HG03175 (cell line): ENCODE data around the gene KIAA0319L.

Experiments used
- ATAC-seq: cut with Tn5 transposase; IDR thresholded peaks from one replicate; pipeline ENCODE4 v1.9.1; 2021; ENCODE audit warnings: mild to moderate bottlenecking, moderate library complexity; ENCODE audit not compliant: unreplicated experiment

Gene KIAA0319L

GRCh38 chr1:35564037-35564883 lies 7.1 kb upstream of the KIAA0319L start:
- peak; percentile 72 for ATAC-seq

DNA sequence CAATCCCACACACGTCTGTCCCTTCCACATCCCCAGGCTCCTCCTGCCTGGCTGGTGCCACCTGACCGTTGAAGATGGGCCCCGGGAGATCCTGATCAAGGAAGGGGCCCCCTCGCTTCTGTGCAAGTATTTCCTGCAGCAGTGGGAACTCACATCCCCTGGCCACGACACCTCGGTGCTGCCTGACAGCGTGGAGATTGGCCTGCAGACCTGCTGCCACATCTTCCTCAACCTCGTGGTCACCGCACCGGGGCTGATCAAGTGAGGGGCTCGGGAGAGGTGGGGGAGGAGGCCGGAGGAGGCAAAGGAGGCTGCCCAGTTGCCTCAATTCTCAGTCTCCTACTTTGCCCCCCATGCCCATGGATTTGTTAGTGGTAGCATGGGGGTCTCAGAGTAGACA lies 6.0 kb upstream of the KIAA0319L start:
- ATAC-seq = no peak

- no peak for ATAC-seq
These were observed 4.9 kb upstream of the KIAA0319L start for GRCh38 chr1:35561972-35562680.

- no peak for ATAC-seq
These were observed 4.2 kb upstream of the KIAA0319L start for GRCh38 chr1:35561297-35561971.

DNA sequence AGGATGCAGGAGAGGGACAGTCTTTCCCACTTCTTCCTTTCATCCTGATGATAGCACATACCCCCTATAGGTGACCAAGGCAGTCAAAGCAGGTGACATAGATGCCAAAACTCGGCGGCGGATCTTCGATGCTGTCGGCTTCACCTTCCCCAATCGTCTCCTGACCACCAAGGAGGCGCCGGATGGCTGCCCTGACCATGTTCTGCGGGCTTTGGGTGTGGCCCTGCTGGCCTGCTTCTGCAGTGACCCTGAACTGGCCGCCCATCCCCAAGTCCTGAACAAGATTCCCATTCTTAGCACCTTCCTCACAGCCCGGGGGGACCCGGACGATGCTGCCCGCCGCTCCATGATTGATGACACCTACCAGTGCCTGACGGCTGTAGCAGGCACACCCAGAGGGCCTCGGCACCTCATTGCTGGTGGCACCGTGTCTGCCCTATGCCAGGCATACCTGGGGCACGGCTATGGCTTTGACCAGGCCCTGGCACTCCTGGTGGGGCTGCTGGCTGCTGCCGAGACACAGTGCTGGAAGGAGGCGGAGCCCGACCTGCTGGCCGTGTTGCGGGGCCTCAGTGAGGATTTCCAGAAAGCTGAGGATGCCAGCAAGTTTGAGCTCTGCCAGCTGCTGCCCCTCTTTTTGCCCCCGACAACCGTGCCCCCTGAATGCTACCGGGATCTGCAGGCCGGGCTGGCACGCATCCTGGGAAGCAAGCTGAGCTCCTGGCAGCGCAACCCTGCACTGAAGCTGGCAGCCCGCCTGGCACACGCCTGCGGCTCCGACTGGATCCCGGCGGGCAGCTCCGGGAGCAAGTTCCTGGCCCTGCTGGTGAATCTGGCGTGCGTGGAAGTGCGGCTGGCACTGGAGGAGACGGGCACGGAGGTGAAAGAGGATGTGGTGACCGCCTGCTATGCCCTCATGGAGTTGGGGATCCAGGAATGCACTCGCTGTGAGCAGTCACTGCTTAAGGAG lies 3.3 kb upstream of the KIAA0319L start:
- no peak for ATAC-seq

GRCh38 chr1:35559317-35559944 lies 2.2 kb upstream of the KIAA0319L start:
- no peak for ATAC-seq

DNA sequence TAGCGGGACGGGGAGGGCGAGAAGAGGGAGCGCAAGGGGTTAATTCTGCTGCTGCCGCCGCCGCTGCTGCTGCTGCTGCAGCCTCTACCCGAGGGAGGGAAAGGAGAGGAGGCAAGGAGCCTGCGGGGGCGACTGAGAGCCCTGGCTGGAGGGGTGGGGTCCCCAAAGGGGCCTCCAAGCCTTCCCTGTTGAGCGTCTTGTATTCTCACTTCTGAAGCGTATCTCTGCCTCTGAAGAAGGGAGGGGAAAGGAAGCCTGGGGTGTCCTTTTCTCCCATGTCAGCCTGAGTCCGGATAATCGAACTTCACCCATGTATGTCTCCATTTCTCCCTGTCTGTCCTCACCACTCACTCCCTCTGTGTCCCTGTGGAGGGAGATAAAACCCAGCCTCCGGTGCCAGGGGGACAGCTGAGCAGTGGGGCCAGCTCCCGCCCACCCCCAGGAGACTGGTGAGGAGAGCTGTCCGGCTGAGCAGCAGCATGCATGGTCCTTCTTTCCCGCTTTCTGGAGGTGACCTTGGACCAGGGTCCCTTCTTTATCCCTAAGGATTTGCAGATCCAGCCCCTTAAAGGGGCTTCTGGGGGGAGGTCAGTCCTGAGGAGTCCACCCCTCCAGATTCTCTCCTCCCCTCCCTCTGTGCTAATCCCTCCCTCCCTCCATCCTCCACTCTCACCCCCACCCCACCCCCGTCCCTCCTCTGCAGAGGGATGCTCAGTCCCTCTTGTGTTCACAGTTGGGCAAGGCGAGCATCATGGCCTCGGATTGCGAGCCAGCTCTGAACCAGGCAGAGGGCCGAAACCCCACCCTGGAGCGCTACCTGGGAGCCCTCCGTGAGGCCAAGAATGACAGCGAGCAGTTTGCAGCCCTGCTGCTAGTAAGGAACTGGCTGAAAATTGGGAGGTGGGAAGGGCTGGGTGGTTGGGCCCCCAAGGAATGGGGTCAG lies 1.4 kb upstream of the KIAA0319L start:
- ATAC-seq = no peak

- ATAC-seq = peak; percentile 85
These were observed 589 bp upstream of the KIAA0319L start, which contains the start of gene NCDN for GRCh38 chr1:35557611-35558373. NCDN (plus strand) TSS chr1:35557799; CDS start chr1:35558191, 392 bp downstream.

DNA sequence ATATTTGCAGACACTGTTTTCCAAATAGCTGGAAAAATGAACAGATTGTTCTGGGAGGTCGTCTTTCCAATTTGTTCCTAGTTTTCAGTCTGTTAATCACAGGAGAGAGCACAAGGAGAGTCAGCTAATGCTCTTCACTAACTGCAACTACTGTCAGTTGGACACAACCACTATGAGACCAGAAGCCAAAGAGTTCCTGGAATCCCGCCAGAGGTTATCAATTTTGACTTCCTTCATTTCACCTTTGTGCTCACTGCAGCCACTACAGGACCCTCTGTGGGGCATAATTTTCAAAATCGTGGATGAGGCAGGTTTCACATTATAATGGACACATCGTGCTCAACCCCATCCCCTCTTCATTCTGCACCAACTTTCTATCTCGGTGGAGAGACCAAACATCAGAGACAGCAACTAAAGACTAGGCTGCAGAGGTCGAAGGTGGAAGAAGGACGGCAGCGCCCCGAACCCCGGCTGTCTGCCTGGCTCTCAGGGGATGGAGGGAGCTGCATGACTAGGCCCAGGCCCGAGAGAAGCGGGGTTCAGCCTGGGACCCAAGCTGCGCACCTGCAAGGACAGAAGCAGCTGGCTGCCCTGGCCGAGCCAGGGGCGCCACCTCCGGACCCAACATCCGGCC lies 602 bp downstream of the KIAA0319L start:
- no peak for ATAC-seq

- no peak for ATAC-seq
These were observed 1.4 kb downstream of the KIAA0319L start for GRCh38 chr1:35555601-35556477.

DNA sequence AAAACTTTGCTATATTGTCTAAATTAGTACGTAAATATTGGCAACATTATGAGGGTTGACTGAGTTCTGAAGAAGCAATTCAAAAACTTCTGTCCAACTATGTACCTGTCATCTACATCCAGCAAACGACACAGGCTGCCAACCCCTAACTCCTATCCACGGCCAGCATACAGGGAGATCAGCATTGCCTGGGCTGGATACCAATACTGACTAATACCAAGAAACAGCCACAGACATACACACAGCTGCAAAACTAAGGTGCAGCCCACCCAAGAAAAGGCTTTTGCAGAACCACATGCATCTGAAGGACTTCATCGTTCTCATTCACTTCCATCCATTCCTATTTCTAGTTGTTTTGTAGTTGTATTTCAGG lies 2.0 kb downstream of the KIAA0319L start:
- no peak for ATAC-seq

GRCh38 chr1:35554266-35555211 lies 2.7 kb downstream of the KIAA0319L start:
- no peak for ATAC-seq

DNA sequence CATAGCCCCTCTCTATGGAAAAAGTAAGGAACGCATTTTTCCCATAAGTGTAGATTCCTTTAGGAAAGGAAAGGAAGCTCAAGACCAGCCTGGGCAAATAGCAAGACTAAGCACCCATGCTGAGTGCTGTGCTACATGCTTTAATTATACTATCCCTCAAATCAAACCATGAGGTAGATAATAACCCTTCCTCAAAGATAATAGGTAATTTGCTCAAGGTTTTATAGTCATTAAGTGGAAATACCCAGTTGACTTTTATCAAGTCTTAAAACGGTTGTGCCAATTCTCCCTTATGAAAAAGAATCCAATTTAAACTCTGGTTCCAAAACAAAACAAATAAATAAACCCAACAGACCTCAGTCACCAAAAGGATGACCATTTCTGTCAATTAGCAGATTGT lies 3.4 kb downstream of the KIAA0319L start:
- ATAC-seq = no peak

DNA sequence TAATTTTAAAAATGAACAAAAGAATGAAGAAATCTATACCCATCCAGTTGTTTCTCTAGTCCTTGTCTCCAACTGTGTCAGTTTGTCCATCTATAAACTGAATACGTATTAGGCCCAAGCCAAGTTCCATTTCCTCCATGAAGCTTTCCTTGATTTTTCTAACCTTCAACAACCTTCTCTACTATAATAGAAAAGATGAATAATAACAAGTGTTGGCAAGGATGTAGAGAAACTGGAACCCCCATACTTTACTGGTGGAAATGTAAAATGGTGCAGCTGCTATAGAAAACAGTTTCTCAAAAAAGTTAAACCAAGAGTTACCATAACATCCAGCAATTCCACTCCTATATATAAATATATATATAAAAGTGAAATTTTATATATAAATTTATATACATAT lies 10.6 kb downstream of the KIAA0319L start:
- no peak for ATAC-seq

GRCh38 chr1:35544976-35545375 lies 12.2 kb downstream of the KIAA0319L start:
- no peak for ATAC-seq

- no peak for ATAC-seq
These were observed 17.4 kb downstream of the KIAA0319L start for GRCh38 chr1:35539824-35540261.
